Peyer's patch (tissue), 4 donors: Measurements from ENCODE around the gene PREP. TPM values are rescaled to one million over a fixed set of nuclear protein-coding genes. Genes with fewer than 3 reads are reported as not detected.

ENCODE experiments used
- DNase-seq, 3 donors: peaks; one replicate each; pipeline ENCODE4 v3.0.0-alpha.2; 2017 to 2019
- H3K27ac ChIP-seq, 4 donors: fragments of 200-600 bp; sonication (generic); one replicate each; pipeline ENCODE4 v1.5.1; 2016 to 2019
- H3K27me3 ChIP-seq, 2 donors: fragments of 200-600 bp; sonication (generic); one replicate each; pipeline ENCODE4 v1.5.1; 2019
- H3K36me3 ChIP-seq, 3 donors: fragments of 200-600 bp; sonication (generic); one replicate each; pipeline ENCODE4 v1.5.1; 2016 to 2019
- H3K4me1 ChIP-seq, 4 donors: fragments of 200-600 bp; sonication (generic); one replicate each; pipeline ENCODE4 v1.5.1; 2016 to 2019
- H3K4me3 ChIP-seq, 4 donors: fragments of 200-600 bp; sonication (generic); 1 replicate in 3 of 4; 2 replicates in 1 of 4; pipeline ENCODE4 v1.5.1; 2016 to 2019; ENCODE audit warnings: mild to moderate bottlenecking in 1 of 4
- H3K9me3 ChIP-seq, 4 donors: fragments of 200-600 bp; sonication (generic); one replicate each; pipeline ENCODE4 v1.5.1; 2016 to 2019; ENCODE audit warnings: mild to moderate bottlenecking in 1 of 4
- CTCF ChIP-seq, 6 experiments: fragments of 450-650 bp in 4 of 6; fragments of 200-600 bp in 2 of 6; sonication (generic) in 1 of 6; IDR thresholded peaks; one replicate each; pipeline ENCODE4 v1.5.1; 2017 to 2019; ENCODE audit warnings: antibody characterized with exemption in 6 of 6, mild to moderate bottlenecking in 3 of 6, moderate library complexity in 1 of 6
- POLR2A ChIP-seq, 2 donors: fragments of 450-650 bp; IDR thresholded peaks; one replicate each; pipeline ENCODE4 v1.5.1; 2017; ENCODE audit warnings: antibody characterized with exemption in 2 of 2, mild to moderate bottlenecking in 2 of 2, moderate library complexity in 2 of 2
- total RNA-seq, 4 donors: library from RNA; depleted of rRNA; stranded (reverse); fragments of >200 nt; gene quantifications; one replicate each; pipeline ENCODE4 v1.1.0, GENCODE V29; 2016

The PREP gene
- total RNA-seq, 4 donors from 2014 or later: 47.0 to 69.6 (median 54.8) TPM

DNA sequence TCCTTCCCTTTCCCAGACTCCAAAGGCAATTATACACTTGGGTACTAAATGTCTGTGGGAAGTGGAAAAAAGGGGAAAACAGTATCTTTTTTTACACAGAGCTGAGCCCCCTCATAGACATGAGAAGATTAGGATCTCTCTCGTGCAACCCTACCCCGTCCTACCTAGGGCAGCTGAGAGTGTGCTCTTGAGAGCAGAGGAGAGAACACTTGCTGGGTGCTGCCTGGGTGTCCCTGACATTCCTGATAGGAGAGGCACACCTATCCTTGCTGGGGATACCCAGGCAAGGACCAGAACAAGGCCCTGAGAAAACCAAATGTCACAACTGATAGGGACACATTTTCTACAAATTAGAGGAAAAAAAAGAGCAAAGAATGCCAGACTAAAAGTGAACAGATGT is 81.2 kb downstream of the PREP start:
- H3K4me3 ChIP-seq: no peak overlapping the region
- peaks cover 0 to 48% (median 0%) of the 10 kb centered on the region in 3 donors for H3K36me3 ChIP-seq
- H3K27ac ChIP-seq: no peak overlapping the region
- peaks cover 0 to 5% (median 0%) of the 10 kb centered on the region in 4 donors for H3K4me1 ChIP-seq
- TF ChIP-seq POLR2A (IDR thresholded peaks at IDR 0.05) (no peak), CTCF (IDR thresholded peaks at IDR 0.05) (no peak)
- no peaks in the 10 kb centered on the region for H3K9me3 ChIP-seq
- no peaks in the 10 kb centered on the region for H3K27me3 ChIP-seq
- no peak for DNase-seq

DNA sequence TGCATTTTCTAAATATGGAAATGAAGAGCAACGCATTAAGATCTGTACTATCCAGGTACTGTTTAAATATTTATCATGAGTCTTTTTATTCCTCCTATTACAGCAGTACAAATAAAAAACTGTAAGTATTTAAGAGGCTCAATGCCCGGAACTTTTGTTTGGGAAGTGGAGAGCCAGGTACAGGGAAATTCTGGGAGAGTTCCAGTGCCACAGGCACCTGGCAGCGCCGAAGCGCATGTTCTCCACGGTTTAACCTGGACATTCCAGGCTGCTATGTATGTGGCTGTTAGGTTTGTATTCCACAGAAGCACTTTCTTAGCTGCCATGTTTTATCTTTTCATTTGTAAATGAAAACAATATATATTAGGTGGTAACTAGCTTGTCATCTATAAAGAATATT is 81.7 kb downstream of the PREP start:
- Histone ChIP-seq H3K27me3 (no peaks in the 10 kb centered on the region), H3K4me3 (no peak overlapping the region), H3K9me3 (no peaks in the 10 kb centered on the region), H3K36me3 (peaks cover 0 to 48% (median 0%) of the 10 kb centered on the region in 3 donors), H3K4me1 (no peaks in the 10 kb centered on the region), H3K27ac (no peak overlapping the region)
- no peak for TF ChIP-seq POLR2A (IDR thresholded peaks at IDR 0.05)
- TF ChIP-seq CTCF (IDR thresholded peaks at IDR 0.05): no peak
- DNase-seq: no peak

DNA sequence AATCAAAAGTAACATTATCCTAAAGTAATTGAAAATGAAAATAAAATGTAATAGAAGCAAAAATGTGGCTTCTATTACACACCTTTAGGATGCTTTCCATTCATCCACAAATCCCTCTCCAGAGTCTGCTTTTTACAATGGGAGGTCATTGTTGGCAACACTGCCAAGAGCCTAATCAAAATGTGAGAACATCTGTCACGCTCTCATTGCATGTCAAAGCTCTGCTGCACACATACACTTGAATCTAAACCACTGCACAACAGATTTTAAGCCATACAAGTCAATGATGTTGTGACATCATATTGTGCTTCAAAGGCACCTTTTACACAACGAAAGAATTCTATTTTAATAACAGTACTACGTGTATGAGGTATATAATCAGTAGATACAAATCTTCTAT is 82.1 kb downstream of the PREP start:
- no peak overlapping the region for H3K4me3 ChIP-seq
- no peak overlapping the region for H3K27ac ChIP-seq

GRCh38 chr6:105320271-105320670 is 82.6 kb downstream of the PREP start:
- H3K36me3 ChIP-seq: peaks cover 0 to 50% (median 0%) of the 10 kb centered on the region in 3 donors
- no peak overlapping the region for H3K4me3 ChIP-seq
- H3K27ac ChIP-seq: no peak overlapping the region
- no peaks in the 10 kb centered on the region for H3K4me1 ChIP-seq
- H3K9me3 ChIP-seq: no peaks in the 10 kb centered on the region
- TF ChIP-seq CTCF (IDR thresholded peaks at IDR 0.05): no peak
- no peak for TF ChIP-seq POLR2A (IDR thresholded peaks at IDR 0.05)
- H3K27me3 ChIP-seq: no peaks in the 10 kb centered on the region
- no peak for DNase-seq

More for the DNA sequence above, 82.1 kb downstream of the PREP start:
- H3K4me1 ChIP-seq: no peaks in the 10 kb centered on the region
- TF ChIP-seq POLR2A (IDR thresholded peaks at IDR 0.05) (no peak), CTCF (IDR thresholded peaks at IDR 0.05) (no peak)
- no peak for DNase-seq
- H3K9me3 ChIP-seq: no peaks in the 10 kb centered on the region
- H3K27me3 ChIP-seq: no peaks in the 10 kb centered on the region
- H3K36me3 ChIP-seq: peaks cover 0 to 53% (median 0%) of the 10 kb centered on the region in 3 donors

GRCh38 chr6:105319331-105319730 is 83.6 kb downstream of the PREP start:
- no peaks in the 10 kb centered on the region for H3K4me1 ChIP-seq
- no peaks in the 10 kb centered on the region for H3K9me3 ChIP-seq
- no peak for DNase-seq
- TF ChIP-seq CTCF (IDR thresholded peaks at IDR 0.05) (no peak), POLR2A (IDR thresholded peaks at IDR 0.05) (no peak)
- no peak overlapping the region for H3K4me3 ChIP-seq
- H3K27me3 ChIP-seq: no peaks in the 10 kb centered on the region
- peaks cover 0 to 46% (median 0%) of the 10 kb centered on the region in 3 donors for H3K36me3 ChIP-seq
- H3K27ac ChIP-seq: no peak overlapping the region

- Histone ChIP-seq H3K9me3 (no peaks in the 10 kb centered on the region), H3K27ac (no peak overlapping the region), H3K27me3 (no peaks in the 10 kb centered on the region), H3K4me1 (no peaks in the 10 kb centered on the region), H3K36me3 (peaks cover 0 to 43% (median 0%) of the 10 kb centered on the region in 3 donors), H3K4me3 (no peak overlapping the region)
- no peak for DNase-seq
- TF ChIP-seq POLR2A (IDR thresholded peaks at IDR 0.05): no peak
- TF ChIP-seq CTCF (IDR thresholded peaks at IDR 0.05): no peak
These were observed 84.2 kb downstream of the PREP start for GRCh38 chr6:105318660-105319059.
